Uterus (tissue), 4 donors: ENCODE results near the gene STOML1. TPM values are rescaled to one million over a fixed set of nuclear protein-coding genes. Genes with fewer than 3 reads are reported as not detected.

Experiments
- DNase-seq, 2 donors: peaks; one replicate each; pipeline ENCODE4 v3.0.0-alpha.2; 2019 to 2020
- H3K27ac ChIP-seq, 2 donors: fragments of 200-600 bp; sonication (generic); 1 replicate in 1 of 2; 2 replicates in 1 of 2; pipeline ENCODE4 v1.5.1; 2016 to 2018
- H3K27me3 ChIP-seq, 2 donors: fragments of 200-600 bp; sonication (generic); one replicate each; pipeline ENCODE4 v1.5.1; 2018 to 2019; ENCODE audit warnings: control low read depth in 1 of 2
- H3K36me3 ChIP-seq, 2 donors: fragments of 200-600 bp; sonication (generic); one replicate each; pipeline ENCODE4 v1.5.1; 2019; ENCODE audit warnings: control low read depth in 1 of 2
- H3K4me1 ChIP-seq, 2 donors: fragments of 200-600 bp; sonication (generic); one replicate each; pipeline ENCODE4 v1.5.1; 2018 to 2019; ENCODE audit warnings: control low read depth in 1 of 2
- H3K4me3 ChIP-seq, 2 donors: fragments of 200-600 bp; sonication (generic); 1 replicate in 1 of 2; 2 replicates in 1 of 2; pipeline ENCODE4 v1.5.1; 2018 to 2019; ENCODE audit warnings: mild to moderate bottlenecking in 1 of 2
- H3K9me3 ChIP-seq, 2 donors: fragments of 200-600 bp; sonication (generic); one replicate each; pipeline ENCODE4 v1.5.1; 2019; ENCODE audit warnings: control low read depth in 1 of 2
- CTCF ChIP-seq, 4 experiments: fragments of 200-600 bp in 2 of 4; fragments of 450-650 bp in 2 of 4; sonication (generic) in 2 of 4; IDR thresholded peaks; one replicate each; pipeline ENCODE4 v1.5.1; 2016 to 2019; ENCODE audit warnings: antibody characterized with exemption in 4 of 4, mild to moderate bottlenecking in 2 of 4, moderate library complexity in 1 of 4
- POLR2A ChIP-seq, 2 donors: fragments of 450-650 bp; IDR thresholded peaks; one replicate each; pipeline ENCODE4 v1.6.1; 2016; ENCODE audit warnings: antibody characterized with exemption in 2 of 2, mild to moderate bottlenecking in 1 of 2, moderate library complexity in 1 of 2
- intact Hi-C: fragments of 100-400 bp; cut with DNase I; formaldehyde crosslinking; loops from one replicate; pipeline ENCODE4 v1.15.1; 2023; ENCODE audit warnings: low total_unique reads
- total RNA-seq, 4 donors: library from RNA; depleted of rRNA in 3 of 4; stranded (reverse); fragments of >200 nt in 3 of 4; gene quantifications; one replicate each; pipeline versions ENCODE4 v1.1.0 to v1.2.4, GENCODE V29; 2014 to 2023
- donor health status: DM: yes; HTN: yes; CAD: no.

STOML1 gene
- total RNA-seq, 4 donors from 2014 or later, result 4.4 to 16.6 (median 8.3) TPM

GRCh38 chr15:73990250-73991005, 1.7 kb downstream of the STOML1 start:
- no peaks in the 10 kb centered on the region for H3K9me3 ChIP-seq
- TF ChIP-seq CTCF (IDR thresholded peaks at IDR 0.05) (no peak), POLR2A (IDR thresholded peaks at IDR 0.05) (no peak)
- no peaks in the 10 kb centered on the region for H3K36me3 ChIP-seq
- H3K4me1 ChIP-seq, result peaks cover 7 to 9% of the 10 kb centered on the region in 2 donors
- H3K27me3 ChIP-seq, result no peaks in the 10 kb centered on the region
- intact Hi-C loops, result no loop called here
- no peak for DNase-seq
- peak overlapping the region; percentile 77 to 82 for H3K27ac ChIP-seq
- H3K4me3 ChIP-seq, result no peak overlapping the region

GRCh38 chr15:73989001-73989798, 2.9 kb downstream of the STOML1 start:
- no peaks in the 10 kb centered on the region for H3K27me3 ChIP-seq
- H3K9me3 ChIP-seq, result no peaks in the 10 kb centered on the region
- H3K4me1 ChIP-seq, result peaks cover 7 to 9% of the 10 kb centered on the region in 2 donors
- peak overlapping the region; percentile 77 to 82 for H3K27ac ChIP-seq
- no peak for DNase-seq
- TF ChIP-seq POLR2A (IDR thresholded peaks at IDR 0.05), result no peak
- TF ChIP-seq CTCF (IDR thresholded peaks at IDR 0.05), result no peak
- intact Hi-C loops, result no loop called here
- H3K36me3 ChIP-seq, result no peaks in the 10 kb centered on the region
- H3K4me3 ChIP-seq, result no peak overlapping the region

- Histone ChIP-seq H3K4me1 (peaks cover 4 to 9% of the 10 kb centered on the region in 2 donors), H3K27ac (peak overlapping the region; percentile 22 to 77), H3K4me3 (no peak overlapping the region), H3K9me3 (no peaks in the 10 kb centered on the region), H3K36me3 (no peaks in the 10 kb centered on the region), H3K27me3 (no peaks in the 10 kb centered on the region)
- TF ChIP-seq POLR2A (IDR thresholded peaks at IDR 0.05), result no peak
- no peak for TF ChIP-seq CTCF (IDR thresholded peaks at IDR 0.05)
- no peak for DNase-seq
- intact Hi-C loops, result no loop called here
Observed at GRCh38 chr15:73988445-73988969, 3.6 kb downstream of the STOML1 start.

- Histone ChIP-seq H3K27me3 (no peaks in the 10 kb centered on the region), H3K4me3 (no peak overlapping the region), H3K9me3 (no peaks in the 10 kb centered on the region), H3K36me3 (no peaks in the 10 kb centered on the region), H3K4me1 (peaks cover 9 to 16% of the 10 kb centered on the region in 2 donors), H3K27ac (peak overlapping the region; percentile 22 to 77)
- intact Hi-C loops, result no loop called here
- TF ChIP-seq CTCF (IDR thresholded peaks at IDR 0.05) (no peak), POLR2A (IDR thresholded peaks at IDR 0.05) (no peak)
- DNase-seq, result no peak
Observed at GRCh38 chr15:73987681-73988444, 4.2 kb downstream of the STOML1 start.
